K562 treated with DMSO at 1 percent for 4 hours (cell line): Measurements from ENCODE around the gene LAMA5. TPM values are rescaled to one million over a fixed set of nuclear protein-coding genes. Genes with fewer than 3 reads are reported as not detected.

Experiments used
- total RNA-seq: library from RNA; unstranded; fragments of 300-600 nt; gene quantifications from 2 replicates; pipeline ENCODE4 v1.2.3, GENCODE V29; 2022; ENCODE audit not compliant: insufficient read depth

Gene LAMA5, protein sequence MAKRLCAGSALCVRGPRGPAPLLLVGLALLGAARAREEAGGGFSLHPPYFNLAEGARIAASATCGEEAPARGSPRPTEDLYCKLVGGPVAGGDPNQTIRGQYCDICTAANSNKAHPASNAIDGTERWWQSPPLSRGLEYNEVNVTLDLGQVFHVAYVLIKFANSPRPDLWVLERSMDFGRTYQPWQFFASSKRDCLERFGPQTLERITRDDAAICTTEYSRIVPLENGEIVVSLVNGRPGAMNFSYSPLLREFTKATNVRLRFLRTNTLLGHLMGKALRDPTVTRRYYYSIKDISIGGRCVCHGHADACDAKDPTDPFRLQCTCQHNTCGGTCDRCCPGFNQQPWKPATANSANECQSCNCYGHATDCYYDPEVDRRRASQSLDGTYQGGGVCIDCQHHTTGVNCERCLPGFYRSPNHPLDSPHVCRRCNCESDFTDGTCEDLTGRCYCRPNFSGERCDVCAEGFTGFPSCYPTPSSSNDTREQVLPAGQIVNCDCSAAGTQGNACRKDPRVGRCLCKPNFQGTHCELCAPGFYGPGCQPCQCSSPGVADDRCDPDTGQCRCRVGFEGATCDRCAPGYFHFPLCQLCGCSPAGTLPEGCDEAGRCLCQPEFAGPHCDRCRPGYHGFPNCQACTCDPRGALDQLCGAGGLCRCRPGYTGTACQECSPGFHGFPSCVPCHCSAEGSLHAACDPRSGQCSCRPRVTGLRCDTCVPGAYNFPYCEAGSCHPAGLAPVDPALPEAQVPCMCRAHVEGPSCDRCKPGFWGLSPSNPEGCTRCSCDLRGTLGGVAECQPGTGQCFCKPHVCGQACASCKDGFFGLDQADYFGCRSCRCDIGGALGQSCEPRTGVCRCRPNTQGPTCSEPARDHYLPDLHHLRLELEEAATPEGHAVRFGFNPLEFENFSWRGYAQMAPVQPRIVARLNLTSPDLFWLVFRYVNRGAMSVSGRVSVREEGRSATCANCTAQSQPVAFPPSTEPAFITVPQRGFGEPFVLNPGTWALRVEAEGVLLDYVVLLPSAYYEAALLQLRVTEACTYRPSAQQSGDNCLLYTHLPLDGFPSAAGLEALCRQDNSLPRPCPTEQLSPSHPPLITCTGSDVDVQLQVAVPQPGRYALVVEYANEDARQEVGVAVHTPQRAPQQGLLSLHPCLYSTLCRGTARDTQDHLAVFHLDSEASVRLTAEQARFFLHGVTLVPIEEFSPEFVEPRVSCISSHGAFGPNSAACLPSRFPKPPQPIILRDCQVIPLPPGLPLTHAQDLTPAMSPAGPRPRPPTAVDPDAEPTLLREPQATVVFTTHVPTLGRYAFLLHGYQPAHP (N-terminal part only)
- total RNA-seq: 41.5 and 53.5 TPM in 2 replicates

DNA sequence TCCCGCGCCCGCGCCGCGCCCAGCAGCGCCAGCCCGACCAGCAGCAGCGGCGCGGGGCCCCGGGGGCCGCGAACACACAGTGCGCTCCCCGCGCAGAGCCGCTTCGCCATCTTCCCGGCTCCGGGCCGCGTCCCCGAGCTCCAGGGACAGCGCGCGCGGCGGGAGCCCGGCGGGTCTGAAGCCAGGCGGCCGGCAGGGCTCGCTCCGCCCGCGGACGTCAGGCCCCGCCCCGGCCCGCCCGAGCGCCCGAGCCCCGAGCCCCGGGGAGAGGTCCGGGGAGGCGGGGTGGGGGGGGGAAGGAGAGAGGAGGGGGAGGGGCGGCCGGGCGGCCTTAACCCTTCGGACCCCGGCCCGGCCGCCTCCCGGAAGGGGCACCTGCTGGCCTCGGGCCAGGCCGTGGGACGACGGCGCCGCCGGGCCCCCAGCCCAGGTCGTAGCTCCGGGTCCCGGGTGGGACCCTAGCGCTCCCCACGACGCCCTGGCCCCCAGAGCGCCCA lies at the start of gene LAMA5:
Gene LAMA5, minus strand, starts transcription at position 177 of the 497 bp plus-strand sequence. Its CDS starts 67 bp downstream, at position 110.

DNA sequence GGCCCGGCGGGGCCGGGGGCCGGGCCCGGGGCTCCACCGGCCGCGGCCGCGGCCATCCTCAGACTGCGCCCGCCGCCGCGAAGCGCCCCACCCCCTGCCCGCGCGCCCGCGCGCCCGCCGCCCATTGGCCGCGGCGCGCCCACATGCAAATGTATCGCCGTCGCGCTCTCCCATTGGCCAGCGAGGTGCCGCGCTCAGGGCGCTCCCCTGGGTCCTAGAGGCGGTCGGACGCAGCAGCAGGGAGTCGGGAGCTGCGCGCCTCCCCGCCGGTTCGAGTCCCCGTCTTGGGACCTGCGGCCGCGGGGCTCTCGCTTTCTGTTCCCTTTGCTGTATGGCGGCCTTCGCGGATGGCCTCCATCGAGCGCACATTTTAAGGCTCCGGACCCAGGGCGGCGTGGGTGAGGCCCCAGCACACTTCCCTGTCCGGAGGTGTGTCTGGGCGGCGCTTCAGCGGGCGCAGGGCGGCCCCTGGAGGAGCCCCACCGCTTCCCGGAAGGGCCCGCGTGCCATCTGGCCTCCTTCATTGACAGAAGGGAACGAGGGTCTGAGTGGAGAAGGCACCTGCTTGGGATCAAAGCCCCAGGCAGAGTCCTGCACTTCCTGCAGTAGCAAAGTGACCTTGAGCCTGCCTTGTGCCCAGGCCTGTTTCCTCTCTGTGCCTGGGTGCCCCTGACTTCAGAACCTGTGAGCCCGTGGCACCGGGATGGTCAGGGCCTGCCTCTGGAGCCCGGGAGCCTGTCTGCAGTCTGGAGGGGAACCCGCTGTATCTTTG lies 40.3 kb upstream of the LAMA5 start, which contains the start of gene CABLES2:
Gene CABLES2, minus strand, starts transcription at position 65 of the 772 bp plus-strand sequence. Its CDS starts 9 bp downstream, at position 56.

DNA sequence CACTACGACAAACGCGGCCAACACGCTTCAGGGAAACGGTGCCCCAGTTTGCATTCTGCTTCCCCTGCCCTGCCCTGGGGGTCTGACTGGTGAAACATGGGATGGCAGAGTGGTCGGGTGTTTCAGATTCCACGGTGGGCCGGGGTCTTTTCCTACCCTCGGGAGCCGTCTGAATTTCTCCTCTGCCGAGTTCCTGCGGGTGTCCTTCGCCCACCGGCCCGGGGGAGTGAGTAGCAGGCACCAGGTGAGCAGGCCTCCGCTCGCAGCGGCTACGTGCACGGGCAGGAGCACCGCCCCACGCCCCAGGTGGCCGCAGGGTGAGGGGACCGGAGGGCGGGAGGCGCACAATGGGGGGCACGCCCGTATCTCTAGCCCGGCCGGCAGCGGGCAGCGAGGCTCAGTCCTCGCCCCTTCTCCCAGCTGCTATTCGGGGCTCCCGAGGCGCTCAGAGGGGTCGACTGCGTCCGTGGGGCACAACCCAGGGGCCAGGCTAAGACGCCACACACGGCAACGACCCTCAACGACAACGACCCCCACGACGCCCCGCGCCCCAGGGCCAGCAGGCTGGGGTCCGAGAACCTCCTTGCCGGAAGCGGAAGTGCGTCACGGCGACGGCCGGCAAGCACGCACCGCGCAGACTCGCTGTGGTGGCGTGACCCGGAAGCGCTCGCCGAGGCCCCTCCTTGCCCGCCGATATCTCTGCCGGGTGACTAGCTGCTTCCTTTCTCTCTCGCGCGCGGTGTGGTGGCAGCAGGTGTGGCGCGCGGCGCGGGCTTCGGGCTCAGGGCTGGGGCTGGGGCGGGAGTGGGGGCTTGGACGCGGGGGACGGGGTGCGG lies 19.5 kb upstream of the LAMA5 start, which contains the start of gene RPS21:
Gene RPS21, plus strand, starts transcription at position 721 of the 836 bp plus-strand sequence. CDS start 236 bp downstream, outside the sequence.

DNA sequence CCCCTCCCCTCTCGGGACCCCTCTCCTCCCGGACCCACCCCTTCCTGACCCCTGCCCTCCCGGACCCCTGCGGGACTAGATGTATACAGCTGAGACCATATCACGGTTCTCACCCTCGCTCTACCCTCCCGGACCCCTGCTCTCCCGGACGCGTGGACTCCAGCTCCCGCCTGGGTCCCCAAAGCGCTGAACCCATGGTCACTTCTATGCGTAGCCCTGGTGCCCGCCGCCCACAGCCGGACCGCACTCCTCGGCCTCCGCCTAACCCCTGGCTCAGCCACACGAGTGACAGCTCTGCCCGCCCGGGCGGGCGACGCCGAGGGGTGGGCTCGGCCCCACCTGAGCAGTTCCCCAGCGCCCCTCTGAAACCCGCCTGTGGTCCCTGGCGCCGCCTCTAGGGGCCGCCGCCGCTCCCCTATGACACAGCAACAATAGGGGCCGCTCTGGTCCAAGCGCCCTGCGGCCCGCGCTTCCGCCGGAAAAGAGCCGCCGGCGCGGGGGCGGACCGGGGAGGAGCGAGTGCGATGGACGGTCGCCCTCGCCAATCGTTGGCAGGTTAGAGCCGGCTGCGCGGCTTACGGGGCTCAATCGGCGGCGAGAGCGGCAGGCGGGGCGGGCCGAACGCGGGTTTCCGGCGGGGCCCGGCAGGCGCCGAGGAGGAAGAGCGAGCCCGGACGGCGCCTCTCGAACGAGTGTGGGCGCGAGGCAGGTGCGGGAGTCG lies 64.6 kb downstream of the LAMA5 start, which contains the start of gene ADRM1:
Gene ADRM1, plus strand, starts transcription at position 657 of the 721 bp plus-strand sequence. CDS start 572 bp downstream, outside the sequence.

Other genes starting within 250 kb of the LAMA5 start
- gene LSM14B, start 244.8 kb downstream of the LAMA5 start, total RNA-seq: 33.5 and 36.6 TPM in 2 replicates
- gene PSMA7, start 223.9 kb downstream of the LAMA5 start, total RNA-seq: 509 and 529 TPM in 2 replicates
- 14.5 and 15.3 TPM in 2 replicates for gene SS18L1, start 223.5 kb downstream of the LAMA5 start, total RNA-seq
- gene MTG2, start 184.3 kb downstream of the LAMA5 start, total RNA-seq: 36.4 and 44.0 TPM in 2 replicates
- gene HRH3, start 147.0 kb downstream of the LAMA5 start, total RNA-seq: not detected in 2 replicates
- 15.9 and 16.3 TPM in 2 replicates for gene OSBPL2, start 128.8 kb downstream of the LAMA5 start, total RNA-seq
- gene ADRM1, start 64.3 kb downstream of the LAMA5 start, total RNA-seq: 197 and 201 TPM in 2 replicates
- gene RPS21, start 19.8 kb upstream of the LAMA5 start, total RNA-seq: 7,715 and 7,806 TPM in 2 replicates
- 7.6 and 7.7 TPM in 2 replicates for gene CABLES2, start 40.0 kb upstream of the LAMA5 start, total RNA-seq
- not detected in 2 replicates for gene RBBP8NL, start 60.2 kb upstream of the LAMA5 start, total RNA-seq
- gene GATA5, start 108.7 kb upstream of the LAMA5 start, total RNA-seq: 0.38 and 1.4 TPM in 2 replicates